CD4-positive, alpha-beta T cell (primary cell): ENCODE data around the gene GALNT2. TPM values are rescaled to one million over a fixed set of nuclear protein-coding genes. Genes with fewer than 3 reads are reported as not detected.

Experiments
- ATAC-seq: fragments of 200-7000 bp; cut with Tn5 transposase; one replicate; pipeline ENCODE4 v1.10.0; 2022; ENCODE audit warnings: mild to moderate bottlenecking; ENCODE audit not compliant: poor library complexity
- CTCF ChIA-PET: fragments of 350-600 bp; sonication (Branson Sonifier 250); formaldehyde crosslinking; loops from one replicate; lab custom pipeline; 2021; ENCODE audit warnings: antibody characterized with exemption, inconsistent platforms; lab: Charles Lee
- POLR2A ChIA-PET: fragments of 350-600 bp; sonication (Branson Sonifier 250); formaldehyde crosslinking; loops from one replicate; lab custom pipeline; 2021; ENCODE audit warnings: antibody characterized with exemption, inconsistent platforms; lab: Charles Lee
- DNase-seq, 14 experiments: peaks; one replicate each; pipeline ENCODE4 v3.0.0-alpha.2; 2013 to 2020; ENCODE audit warnings: mixed read lengths in 2 of 14
- H3K27ac ChIP-seq, 2 donors: one replicate each; pipeline versions ENCODE4 v1.5.1 to v1.7.0; 2013; ENCODE audit warnings: low read length in 2 of 2, low read depth in 1 of 2, mild to moderate bottlenecking in 1 of 2
- H3K27me3 ChIP-seq, 2 experiments: 1 replicate in 1 of 2; 2 replicates in 1 of 2; pipeline versions ENCODE4 v1.6.1 to v1.7.0; 2013; ENCODE audit warnings: low read length in 2 of 2, control low read depth in 1 of 2, mild to moderate bottlenecking in 1 of 2, moderate library complexity in 1 of 2; ENCODE audit not compliant: insufficient read depth in 2 of 2, control insufficient read depth in 1 of 2
- H3K36me3 ChIP-seq: one replicate; pipeline ENCODE4 v1.6.1; 2013; ENCODE audit warnings: low read length, control low read depth; ENCODE audit not compliant: insufficient read depth
- H3K4me1 ChIP-seq: one replicate; pipeline ENCODE4 v1.6.1; 2013; ENCODE audit warnings: low read length, control low read depth; ENCODE audit not compliant: insufficient read depth
- H3K4me3 ChIP-seq: one replicate; pipeline ENCODE4 v1.5.1; 2013; ENCODE audit warnings: mild to moderate bottlenecking, low read length, moderate library complexity
- H3K9me3 ChIP-seq, 2 experiments: 1 replicate in 1 of 2; 2 replicates in 1 of 2; pipeline versions ENCODE4 v1.6.1 to v1.7.0; 2013; ENCODE audit warnings: low read length in 2 of 2, mild to moderate bottlenecking in 2 of 2, control low read depth in 1 of 2, moderate library complexity in 1 of 2; ENCODE audit not compliant: control insufficient read depth in 1 of 2, insufficient read depth in 1 of 2
- H3K27ac Mint-ChIP-seq: one replicate; pipeline ENCODE4 v1.8.0; 2020; ENCODE audit warnings: mixed read lengths
- H3K27me3 Mint-ChIP-seq: one replicate; pipeline ENCODE4 v1.8.0; 2021; ENCODE audit warnings: mixed read lengths
- H3K36me3 Mint-ChIP-seq: one replicate; pipeline ENCODE4 v1.8.0; 2021; ENCODE audit warnings: low read depth, mixed read lengths
- H3K4me1 Mint-ChIP-seq: one replicate; pipeline ENCODE4 v1.8.0; 2021; ENCODE audit warnings: low read depth, mixed read lengths
- H3K4me3 Mint-ChIP-seq: one replicate; pipeline ENCODE4 v1.8.0; 2020; ENCODE audit warnings: mild to moderate bottlenecking, mixed read lengths
- H3K9me3 Mint-ChIP-seq: one replicate; pipeline ENCODE4 v1.8.0; 2020; ENCODE audit warnings: mixed read lengths
- intact Hi-C, 2 experiments: fragments of 100-400 bp; cut with DNase I in 1 of 2; cut with micrococcal nuclease in 1 of 2; formaldehyde crosslinking; loops; one replicate each; pipeline versions ENCODE4 v1.15.1 to v1.9.0; 2023 to 2025; cut with DNase I, micrococcal nuclease
- total RNA-seq, 174 experiments: library from RNA in 2 of 174; stranded (reverse) in 2 of 174; gene quantifications; one replicate each; pipeline ENCODE4 v1.2.3 and lab custom pipeline; 2021 to 2026
- TF ChIP-seq, protein P1 (sequence below): fragments of 200-600 bp; IDR thresholded peaks from one replicate; pipeline ENCODE4 v1.8.0; 2022; ENCODE audit warnings: antibody characterized with exemption, mild to moderate bottlenecking

Gene GALNT2
- total RNA-seq, 2 experiments from 2014 or later = 11.0 to 11.4 TPM

GRCh38 chr1:230130172-230130944 is 63.3 kb downstream of the GALNT2 start:
- Mint-ChIP-seq H3K4me3 (no peak overlapping the region), H3K27ac (no peak overlapping the region), H3K36me3 (no peaks in the 10 kb centered on the region), H3K9me3 (no peaks in the 10 kb centered on the region), H3K27me3 (no peaks in the 10 kb centered on the region), H3K4me1 (peaks cover 55% of the 10 kb centered on the region)
- Histone ChIP-seq H3K36me3 (no peaks in the 10 kb centered on the region), H3K4me3 (no peak overlapping the region), H3K27me3 (no peaks in the 10 kb centered on the region), H3K27ac (no peak overlapping the region), H3K9me3 (no peaks in the 10 kb centered on the region), H3K4me1 (peaks cover 26% of the 10 kb centered on the region)
- CTCF ChIA-PET = no interaction called here
- POLR2A ChIA-PET = no interaction called here
- TF ChIP-seq, protein P1, sequence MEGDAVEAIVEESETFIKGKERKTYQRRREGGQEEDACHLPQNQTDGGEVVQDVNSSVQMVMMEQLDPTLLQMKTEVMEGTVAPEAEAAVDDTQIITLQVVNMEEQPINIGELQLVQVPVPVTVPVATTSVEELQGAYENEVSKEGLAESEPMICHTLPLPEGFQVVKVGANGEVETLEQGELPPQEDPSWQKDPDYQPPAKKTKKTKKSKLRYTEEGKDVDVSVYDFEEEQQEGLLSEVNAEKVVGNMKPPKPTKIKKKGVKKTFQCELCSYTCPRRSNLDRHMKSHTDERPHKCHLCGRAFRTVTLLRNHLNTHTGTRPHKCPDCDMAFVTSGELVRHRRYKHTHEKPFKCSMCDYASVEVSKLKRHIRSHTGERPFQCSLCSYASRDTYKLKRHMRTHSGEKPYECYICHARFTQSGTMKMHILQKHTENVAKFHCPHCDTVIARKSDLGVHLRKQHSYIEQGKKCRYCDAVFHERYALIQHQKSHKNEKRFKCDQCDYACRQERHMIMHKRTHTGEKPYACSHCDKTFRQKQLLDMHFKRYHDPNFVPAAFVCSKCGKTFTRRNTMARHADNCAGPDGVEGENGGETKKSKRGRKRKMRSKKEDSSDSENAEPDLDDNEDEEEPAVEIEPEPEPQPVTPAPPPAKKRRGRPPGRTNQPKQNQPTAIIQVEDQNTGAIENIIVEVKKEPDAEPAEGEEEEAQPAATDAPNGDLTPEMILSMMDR = no peak
- ATAC-seq (no peak), DNase-seq (no peak)
- intact Hi-C loops = no loop called here

- TF ChIP-seq, protein P1 = no peak
- Histone ChIP-seq H3K9me3 (no peaks in the 10 kb centered on the region), H3K4me3 (no peak overlapping the region), H3K36me3 (no peaks in the 10 kb centered on the region), H3K27me3 (no peaks in the 10 kb centered on the region), H3K4me1 (peaks cover 15% of the 10 kb centered on the region), H3K27ac (no peak overlapping the region)
- ChIA-PET CTCF (no interaction called here), POLR2A (no interaction called here)
- Mint-ChIP-seq H3K4me1 (peaks cover 45% of the 10 kb centered on the region), H3K36me3 (no peaks in the 10 kb centered on the region), H3K4me3 (no peak overlapping the region), H3K27me3 (no peaks in the 10 kb centered on the region), H3K9me3 (no peaks in the 10 kb centered on the region), H3K27ac (no peak overlapping the region)
- DNase-seq (no peak), ATAC-seq (no peak)
- intact Hi-C loops = no loop called here
Observed at GRCh38 chr1:230131457-230131856, 64.4 kb downstream of the GALNT2 start.

DNA sequence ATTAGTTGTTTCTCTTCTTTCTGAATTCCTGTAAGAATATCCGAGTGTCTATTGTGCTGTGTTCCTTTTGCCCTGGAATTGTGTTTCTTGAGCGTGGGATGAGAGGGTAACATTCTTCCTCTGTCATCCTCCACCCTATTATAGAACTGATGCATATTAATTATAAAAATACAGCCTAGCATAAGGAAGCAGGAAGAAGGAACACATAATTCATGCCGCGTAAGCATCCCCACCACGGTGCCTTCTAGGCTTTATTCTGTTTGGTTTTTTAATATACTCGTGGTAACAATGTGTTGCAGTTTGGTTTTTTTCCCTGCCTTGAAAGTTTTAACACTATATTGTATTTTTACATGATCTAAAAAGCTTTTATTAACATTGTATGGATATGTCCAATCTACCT is 65.7 kb downstream of the GALNT2 start:
- H3K9me3 Mint-ChIP-seq = no peaks in the 10 kb centered on the region
- intact Hi-C loops = no loop called here
- ATAC-seq (no peak), DNase-seq (no peak)
- Histone ChIP-seq H3K27ac (no peak overlapping the region), H3K9me3 (no peaks in the 10 kb centered on the region), H3K27me3 (no peaks in the 10 kb centered on the region), H3K4me3 (no peak overlapping the region), H3K4me1 (peaks cover 5% of the 10 kb centered on the region), H3K36me3 (no peaks in the 10 kb centered on the region)
- peaks cover under 1% of the 10 kb centered on the region for H3K36me3 Mint-ChIP-seq
- CTCF ChIA-PET = no interaction called here
- POLR2A ChIA-PET = interaction anchor here (0.9 kb wide), 1 partner anchor 50 kb away, joined by 3 read pairs; no protein-coding TSS in a partner anchor
- H3K4me3 Mint-ChIP-seq = no peak overlapping the region
- H3K27me3 Mint-ChIP-seq = no peaks in the 10 kb centered on the region
- no peak overlapping the region for H3K27ac Mint-ChIP-seq
- peaks cover 36% of the 10 kb centered on the region for H3K4me1 Mint-ChIP-seq
- TF ChIP-seq, protein P1 = no peak
